Neural crest cell (in vitro differentiated cells): ENCODE measurements around the gene DNM1L. TPM values are rescaled to one million over a fixed set of nuclear protein-coding genes. Genes with fewer than 3 reads are reported as not detected.

Experiments
- DNase-seq: peaks from one replicate; pipeline ENCODE4 v3.0.0; 2021; ENCODE audit warnings: low read depth, mixed read lengths, low spot score
- H3K27ac Mint-ChIP-seq: one replicate; pipeline ENCODE4 v1.8.0; 2021; ENCODE audit warnings: mild to moderate bottlenecking, mixed read lengths; ENCODE audit not compliant: unreplicated experiment
- H3K27me3 Mint-ChIP-seq: 2 replicates; pipeline ENCODE4 v1.8.0; 2021; ENCODE audit warnings: low read depth, mild to moderate bottlenecking, mixed read lengths
- H3K36me3 Mint-ChIP-seq: 2 replicates; pipeline ENCODE4 v1.8.0; 2021; ENCODE audit warnings: low read depth, mild to moderate bottlenecking, mixed read lengths
- H3K4me1 Mint-ChIP-seq: 2 replicates; pipeline ENCODE4 v1.8.0; 2021; ENCODE audit warnings: mixed read lengths
- H3K4me3 Mint-ChIP-seq: one replicate; pipeline ENCODE4 v1.8.0; 2021; ENCODE audit warnings: mild to moderate bottlenecking, mixed read lengths
- H3K9me3 Mint-ChIP-seq: 2 replicates; pipeline ENCODE4 v1.8.0; 2021; ENCODE audit warnings: mixed read lengths
- CTCF ChIP-seq: fragments of 200-600 bp; sonication (generic); conservative IDR thresholded peaks from 2 replicates; pipeline ENCODE4 v1.5.0; 2021; ENCODE audit warnings: antibody characterized with exemption, mild to moderate bottlenecking
- total RNA-seq: library from RNA; stranded (reverse); gene quantifications from 2 replicates; pipeline ENCODE4 v1.2.1, GENCODE V29; 2021

The DNM1L gene
- total RNA-seq, 1 donor from 2014 or later, result 92.3 TPM

GRCh38 chr12:32780071-32780470 lies 101.0 kb downstream of the DNM1L start:
- H3K27me3 Mint-ChIP-seq, result peaks cover 20% of the 10 kb centered on the region
- no peaks in the 10 kb centered on the region for H3K36me3 Mint-ChIP-seq
- DNase-seq, result no peak
- H3K27ac Mint-ChIP-seq, result no peak overlapping the region
- no peaks in the 10 kb centered on the region for H3K9me3 Mint-ChIP-seq
- no peak overlapping the region for H3K4me3 Mint-ChIP-seq
- TF ChIP-seq CTCF, result no peak
- H3K4me1 Mint-ChIP-seq, result no peaks in the 10 kb centered on the region

- Mint-ChIP-seq H3K4me3 (no peak overlapping the region), H3K36me3 (no peaks in the 10 kb centered on the region), H3K27ac (no peak overlapping the region), H3K4me1 (peaks cover 8% of the 10 kb centered on the region), H3K9me3 (no peaks in the 10 kb centered on the region), H3K27me3 (peaks cover 11% of the 10 kb centered on the region)
- no peak for TF ChIP-seq CTCF
- no peak for DNase-seq
Observed at GRCh38 chr12:32783029-32783428, 103.9 kb downstream of the DNM1L start.

DNA sequence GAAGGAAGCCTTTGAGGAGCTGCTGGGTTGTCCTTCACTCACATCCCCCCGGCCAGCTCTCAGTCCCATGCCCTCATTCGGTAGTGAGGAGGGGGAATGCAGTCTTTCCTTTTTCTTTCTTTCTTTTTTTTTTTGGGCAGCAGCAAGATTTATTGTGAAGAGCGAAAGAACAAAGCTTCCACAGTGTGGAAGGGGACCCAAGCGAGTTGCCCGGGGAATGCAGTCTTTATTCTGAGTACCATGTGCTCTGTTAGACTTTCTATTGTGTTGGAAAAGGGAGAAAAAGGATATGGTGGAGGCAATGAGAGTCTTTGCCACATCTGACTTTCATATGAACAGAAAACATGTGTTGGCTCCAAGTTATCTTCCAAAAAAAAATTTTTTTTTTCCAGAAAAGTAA lies 106.5 kb downstream of the DNM1L start:
- TF ChIP-seq CTCF, result no peak
- no peaks in the 10 kb centered on the region for H3K36me3 Mint-ChIP-seq
- no peak overlapping the region for H3K27ac Mint-ChIP-seq

GRCh38 chr12:32788405-32788804 lies 109.3 kb downstream of the DNM1L start:
- no peak for DNase-seq
- H3K4me1 Mint-ChIP-seq, result peaks cover 8% of the 10 kb centered on the region
- TF ChIP-seq CTCF, result no peak
- H3K27ac Mint-ChIP-seq, result no peak overlapping the region
- H3K27me3 Mint-ChIP-seq, result no peaks in the 10 kb centered on the region
- no peak overlapping the region for H3K4me3 Mint-ChIP-seq
- H3K9me3 Mint-ChIP-seq, result no peaks in the 10 kb centered on the region
- H3K36me3 Mint-ChIP-seq, result no peaks in the 10 kb centered on the region

More for the DNA sequence above, 106.5 kb downstream of the DNM1L start:
- H3K9me3 Mint-ChIP-seq, result no peaks in the 10 kb centered on the region
- H3K4me3 Mint-ChIP-seq, result no peak overlapping the region
- DNase-seq, result no peak
- H3K4me1 Mint-ChIP-seq, result peaks cover 8% of the 10 kb centered on the region
- H3K27me3 Mint-ChIP-seq, result no peaks in the 10 kb centered on the region

DNA sequence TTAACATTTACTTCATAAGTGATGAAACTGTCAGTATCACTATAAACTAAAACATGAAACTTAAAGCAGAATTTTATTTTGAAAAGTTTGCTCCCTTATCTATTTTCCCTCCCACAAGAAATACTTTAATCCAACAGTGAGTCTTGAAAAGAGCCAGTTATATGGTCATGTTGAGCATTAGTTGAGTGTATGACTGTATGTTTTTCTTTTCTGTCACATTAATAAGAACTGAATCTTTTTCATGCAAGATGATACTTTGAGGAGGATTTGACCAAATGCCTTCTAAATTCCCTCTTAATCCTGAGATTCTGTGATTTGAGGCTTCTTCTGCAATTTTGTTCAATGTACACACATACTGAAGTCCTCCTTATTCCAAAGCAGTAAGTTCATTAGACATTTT lies 110.3 kb downstream of the DNM1L start:
- DNase-seq, result no peak

More for the DNA sequence above, 110.3 kb downstream of the DNM1L start:
- Mint-ChIP-seq H3K4me1 (peaks cover 8% of the 10 kb centered on the region), H3K36me3 (no peaks in the 10 kb centered on the region), H3K9me3 (no peaks in the 10 kb centered on the region), H3K27ac (no peak overlapping the region), H3K4me3 (no peak overlapping the region), H3K27me3 (no peaks in the 10 kb centered on the region)
- TF ChIP-seq CTCF, result no peak
